Transverse colon (tissue), 4 donors: ENCODE measurements around the gene PRSS50. TPM values are rescaled to one million over a fixed set of nuclear protein-coding genes. Genes with fewer than 3 reads are reported as not detected.

ENCODE experiments used
- DNase-seq: peaks from one replicate; pipeline ENCODE4 v3.0.0-alpha.2; 2019
- H3K27ac ChIP-seq, 4 donors: fragments of 200-600 bp; sonication (generic); 2 replicates each; pipeline ENCODE4 v1.5.1; 2016 to 2018; ENCODE audit warnings: inconsistent platforms in 4 of 4
- H3K27me3 ChIP-seq: fragments of 200-600 bp; sonication (generic); 2 replicates; pipeline ENCODE4 v1.5.1; 2017; ENCODE audit warnings: inconsistent platforms
- H3K36me3 ChIP-seq, 4 donors: fragments of 200-600 bp; sonication (generic); 2 replicates each; pipeline ENCODE4 v1.5.1; 2017 to 2019; ENCODE audit warnings: inconsistent platforms in 4 of 4
- H3K4me1 ChIP-seq, 4 donors: fragments of 200-600 bp; sonication (generic); 2 replicates each; pipeline ENCODE4 v1.5.1; 2017 to 2020; ENCODE audit warnings: inconsistent platforms in 4 of 4
- H3K4me3 ChIP-seq, 4 donors: fragments of 200-600 bp; sonication (generic); 1 replicate in 1 of 4; 2 replicates in 3 of 4; pipeline versions ENCODE4 v1.5.1 to v1.6.1; 2017 to 2019; ENCODE audit warnings: inconsistent platforms in 4 of 4
- H3K9me3 ChIP-seq, 2 donors: fragments of 200-600 bp; sonication (generic); 2 replicates each; pipeline ENCODE4 v1.5.1; 2017 to 2019; ENCODE audit warnings: inconsistent platforms in 2 of 2
- CTCF ChIP-seq, 5 experiments: fragments of 200-600 bp in 3 of 5; fragments of 450-650 bp in 2 of 5; sonication (generic) in 3 of 5; IDR thresholded peaks; 1 replicate in 2 of 5; 2 replicates in 3 of 5; pipeline ENCODE4 v1.5.1; 2016 to 2017; ENCODE audit warnings: antibody characterized with exemption in 5 of 5, inconsistent platforms in 3 of 5, mild to moderate bottlenecking in 2 of 5, moderate library complexity in 1 of 5
- EP300 ChIP-seq: sonication (generic); formaldehyde crosslinking; IDR thresholded peaks from one replicate; pipeline ENCODE4 v1.6.1; 2017; ENCODE audit warnings: antibody characterized with exemption, low read depth
- POLR2A ChIP-seq: fragments of 450-650 bp; IDR thresholded peaks from one replicate; pipeline ENCODE4 v1.6.1; 2016; ENCODE audit warnings: antibody characterized with exemption, mild to moderate bottlenecking, moderate library complexity
- POLR2AphosphoS5 ChIP-seq, 3 donors: sonication (generic); formaldehyde crosslinking; IDR thresholded peaks; one replicate each; pipeline ENCODE4 v1.6.1; 2016; ENCODE audit warnings: antibody characterized with exemption in 3 of 3
- WGBS, 2 donors: methylation state at CpG; one replicate each; pipeline ENCODE4 v1.1.5; 2018; ENCODE audit warnings: low coverage in 1 of 2; 5-methylcytosine and 5-hydroxymethylcytosine counted together
- in situ Hi-C, 4 donors: fragments of 200-750 bp; cut with MboI; loops; one replicate each; pipeline versions ENCODE4 v1.15.0 to v1.15.1; 2017; ENCODE audit warnings: low sequenced_read_pairs in 3 of 4, low pct_ligation_motif_present in 1 of 4, low pct_unique_long_range_greater_than_20kb in 1 of 4
- intact Hi-C: fragments of 100-400 bp; cut with DNase I; formaldehyde crosslinking; loops from one replicate; pipeline ENCODE4 v1.15.1; 2023; ENCODE audit warnings: low total_unique reads
- total RNA-seq, 4 donors: library from RNA; depleted of rRNA; stranded (reverse); fragments of >200 nt; gene quantifications; one replicate each; pipeline ENCODE4 v1.1.0, GENCODE V29; 2016

The PRSS50 gene
- total RNA-seq, 4 donors from 2014 or later: 0.14 TPM; not detected in 3

- 65 to 73% methylated on average over 3 to 4 of the region's 4 CpGs for WGBS, 2 donors
- Histone ChIP-seq H3K9me3 (no peaks in the 10 kb centered on the region), H3K36me3 (no peaks in the 10 kb centered on the region), H3K4me1 (no peaks in the 10 kb centered on the region), H3K4me3 (no peak overlapping the region), H3K27ac (no peak overlapping the region), H3K27me3 (peaks cover 4% of the 10 kb centered on the region)
- DNase-seq: no peak
- in situ Hi-C loops (no loop called here), intact Hi-C loops (no loop called here)
- TF ChIP-seq POLR2A: no peak
- no peak for TF ChIP-seq EP300
- TF ChIP-seq POLR2AphosphoS5 (IDR thresholded peaks at IDR 0.05): no peak
- no peak for TF ChIP-seq CTCF (IDR thresholded peaks at IDR 0.05)
Measured at GRCh38 chr3:46734773-46735172, 17.1 kb upstream of the PRSS50 start.

GRCh38 chr3:46733026-46733800 is 15.5 kb upstream of the PRSS50 start:
- Histone ChIP-seq H3K27me3 (peaks cover 8% of the 10 kb centered on the region), H3K27ac (no peak overlapping the region)
- in situ Hi-C loops: no loop called here

GRCh38 chr3:46731795-46732194 is 14.1 kb upstream of the PRSS50 start:
- no peak for DNase-seq
- Histone ChIP-seq H3K27ac (no peak overlapping the region), H3K9me3 (no peaks in the 10 kb centered on the region), H3K27me3 (peaks cover 20% of the 10 kb centered on the region), H3K36me3 (no peaks in the 10 kb centered on the region), H3K4me3 (no peak overlapping the region), H3K4me1 (no peaks in the 10 kb centered on the region)
- in situ Hi-C loops: no loop called here
- TF ChIP-seq EP300 (no peak), POLR2A (no peak), CTCF (IDR thresholded peaks at IDR 0.05) (no peak), POLR2AphosphoS5 (IDR thresholded peaks at IDR 0.05) (no peak)
- intact Hi-C loops: no loop called here
- WGBS, 2 donors: 80 to 87% methylated on average over 3 of the region's 3 CpGs

More at GRCh38 chr3:46733026-46733800, 15.5 kb upstream of the PRSS50 start:
- TF ChIP-seq POLR2AphosphoS5 (IDR thresholded peaks at IDR 0.05): no peak
- no peak for TF ChIP-seq CTCF (IDR thresholded peaks at IDR 0.05)
- no peak for TF ChIP-seq EP300
- no peak for TF ChIP-seq POLR2A
- H3K36me3 ChIP-seq: no peaks in the 10 kb centered on the region
- no peaks in the 10 kb centered on the region for H3K4me1 ChIP-seq
- intact Hi-C loops: no loop called here
- H3K9me3 ChIP-seq: no peaks in the 10 kb centered on the region
- 83 to 89% methylated on average over 7 to 9 of the region's 9 CpGs for WGBS, 2 donors
- no peak overlapping the region for H3K4me3 ChIP-seq
- no peak for DNase-seq

GRCh38 chr3:46730819-46731218 is 13.2 kb upstream of the PRSS50 start:
- intact Hi-C loops: no loop called here
- no peak overlapping the region for H3K4me3 ChIP-seq
- TF ChIP-seq EP300 (no peak), POLR2A (no peak), POLR2AphosphoS5 (IDR thresholded peaks at IDR 0.05) (no peak), CTCF (IDR thresholded peaks at IDR 0.05) (no peak)
- WGBS, 2 donors: 88 to 100% methylated on average over 2 of the region's 2 CpGs
- H3K36me3 ChIP-seq: no peaks in the 10 kb centered on the region
- peaks cover 20% of the 10 kb centered on the region for H3K27me3 ChIP-seq
- H3K4me1 ChIP-seq: no peaks in the 10 kb centered on the region
- in situ Hi-C loops: no loop called here
- no peak overlapping the region for H3K27ac ChIP-seq
- H3K9me3 ChIP-seq: no peaks in the 10 kb centered on the region
- DNase-seq: no peak
